Right lobe of liver (tissue), 6 donors: ENCODE measurements around the gene SEC63. TPM values are rescaled to one million over a fixed set of nuclear protein-coding genes. Genes with fewer than 3 reads are reported as not detected.

Source experiments
- ATAC-seq, 4 donors: fragments of 200-7000 bp; cut with Tn5 transposase; one replicate each; pipeline ENCODE4 v1.9.1; 2020; ENCODE audit warnings: mild to moderate bottlenecking in 4 of 4, moderate library complexity in 4 of 4
- DNase-seq, 3 donors: peaks; one replicate each; pipeline ENCODE4 v3.0.0-alpha.2; 2020
- H3K27ac ChIP-seq, 3 donors: fragments of 200-600 bp; one replicate each; pipeline ENCODE4 v1.8.0; 2022
- H3K27me3 ChIP-seq, 2 donors: fragments of 200-600 bp; one replicate each; pipeline ENCODE4 v1.8.0; 2022
- H3K36me3 ChIP-seq, 4 donors: fragments of 200-600 bp; sonication (generic) in 1 of 4; one replicate each; pipeline versions ENCODE4 v1.5.1 to v1.8.0; 2017 to 2022; ENCODE audit warnings: control low read depth in 1 of 4
- H3K4me1 ChIP-seq, 4 donors: fragments of 200-600 bp; sonication (generic) in 1 of 4; one replicate each; pipeline versions ENCODE4 v1.5.1 to v1.8.0; 2017 to 2022; ENCODE audit warnings: control low read depth in 1 of 4
- H3K4me3 ChIP-seq, 3 donors: fragments of 200-600 bp; one replicate each; pipeline ENCODE4 v1.8.0; 2022
- H3K9me3 ChIP-seq, 4 donors: fragments of 200-600 bp; sonication (generic) in 1 of 4; one replicate each; pipeline versions ENCODE4 v1.5.1 to v1.8.0; 2017 to 2022; ENCODE audit warnings: control low read depth in 1 of 4
- CTCF ChIP-seq, 4 donors: fragments of 200-600 bp in 3 of 4; fragments of 450-650 bp in 1 of 4; IDR thresholded peaks; one replicate each; pipeline versions ENCODE4 v1.5.1 to v1.8.0; 2016 to 2022; ENCODE audit warnings: antibody characterized with exemption in 4 of 4, mild to moderate bottlenecking in 2 of 4
- POLR2A ChIP-seq: fragments of 450-650 bp; IDR thresholded peaks from one replicate; pipeline ENCODE4 v1.6.1; 2017; ENCODE audit warnings: antibody characterized with exemption, mild to moderate bottlenecking
- WGBS: methylation state at CpG from one replicate; pipeline ENCODE4 v1.1.6; 2018; ENCODE audit warnings: low coverage, low lambda C conversion rate; ENCODE audit not compliant: insufficient coverage; ENCODE audit errors: missing lambda C conversion rate; 5-methylcytosine and 5-hydroxymethylcytosine counted together
- intact Hi-C, 2 donors: fragments of 100-400 bp; cut with DNase I; formaldehyde crosslinking; loops; one replicate each; pipeline versions ENCODE4 v1.11.2 to v1.14.1; 2022
- total RNA-seq, 6 experiments: library from RNA; depleted of rRNA in 2 of 6; stranded (reverse); fragments of >200 nt in 2 of 6; fragmentation: NEBNext Ultra II Directional in 3 of 6; extraction: Animal tissue kit (Norgen Biotek cat#: 25700) in 3 of 6; gene quantifications; one replicate each; pipeline versions ENCODE4 v1.1.0 to v1.2.4, GENCODE V29; 2016 to 2023
- donor health status: DM: no; HTN: yes; CAD: no.
- donor health status: DM: no; HTN: no; CAD: no.
- donor health status: DM: no; HTN: no; CAD: no.
- donor health status: DM: no; HTN: yes; CAD: no.
- donor health status: DM: no; HTN: yes; CAD: no.

SEC63 gene
- total RNA-seq, 6 experiments from 2014 or later: 22.7 to 81.9 (median 66.8) TPM

- TF ChIP-seq POLR2A (no peak), CTCF (IDR thresholded peaks at IDR 0.05) (no peak)
- H3K4me1 ChIP-seq: no peaks in the 10 kb centered on the region
- ATAC-seq (no peak), DNase-seq (no peak)
- H3K27ac ChIP-seq: no peak overlapping the region
- no peaks in the 10 kb centered on the region for H3K36me3 ChIP-seq
- H3K4me3 ChIP-seq: no peak overlapping the region
- H3K9me3 ChIP-seq: no peaks in the 10 kb centered on the region
- WGBS: 57% methylated on average over 4 of the region's 6 CpGs
- H3K27me3 ChIP-seq: no peaks in the 10 kb centered on the region
- intact Hi-C loops: loop anchor here in 1 of 2 donors (10.0 kb wide), 1 partner anchor 535 kb away; no protein-coding TSS in a partner anchor
These were observed 31.4 kb upstream of the SEC63 start for GRCh38 chr6:107989166-107990094.

- DNase-seq: no peak
- Histone ChIP-seq H3K36me3 (no peaks in the 10 kb centered on the region), H3K27ac (no peak overlapping the region), H3K4me3 (no peak overlapping the region), H3K27me3 (no peaks in the 10 kb centered on the region), H3K9me3 (no peaks in the 10 kb centered on the region), H3K4me1 (no peaks in the 10 kb centered on the region)
- no peak for ATAC-seq
- TF ChIP-seq CTCF (IDR thresholded peaks at IDR 0.05) (no peak), POLR2A (no peak)
- intact Hi-C loops: loop anchor here in 1 of 2 donors (10.0 kb wide), 1 partner anchor 536 kb away; no protein-coding TSS in a partner anchor
- 77% methylated on average over 3 of the region's 3 CpGs for WGBS
These were observed 30.6 kb upstream of the SEC63 start for GRCh38 chr6:107988570-107988969.

- WGBS: 100% methylated on average over 3 of the region's 3 CpGs
- TF ChIP-seq CTCF (IDR thresholded peaks at IDR 0.05): no peak
- no peak for TF ChIP-seq POLR2A
- no peak for ATAC-seq
- Histone ChIP-seq H3K27ac (no peak overlapping the region), H3K27me3 (no peaks in the 10 kb centered on the region), H3K4me3 (no peak overlapping the region), H3K9me3 (no peaks in the 10 kb centered on the region), H3K4me1 (no peaks in the 10 kb centered on the region), H3K36me3 (no peaks in the 10 kb centered on the region)
- no peak for DNase-seq
- intact Hi-C loops: loop anchor here in 1 of 2 donors (10.0 kb wide), 1 partner anchor 537 kb away; no protein-coding TSS in a partner anchor
These were observed 29.8 kb upstream of the SEC63 start for GRCh38 chr6:107987805-107988204.

GRCh38 chr6:107985701-107986100, 27.7 kb upstream of the SEC63 start:
- no peak for TF ChIP-seq CTCF (IDR thresholded peaks at IDR 0.05)
- no peak for TF ChIP-seq POLR2A
- H3K27ac ChIP-seq: no peak overlapping the region
- no peaks in the 10 kb centered on the region for H3K4me1 ChIP-seq
- 80% methylated on average over 13 of the region's 14 CpGs for WGBS
- no peaks in the 10 kb centered on the region for H3K9me3 ChIP-seq
- no peak overlapping the region for H3K4me3 ChIP-seq
- no peak for ATAC-seq
- no peaks in the 10 kb centered on the region for H3K36me3 ChIP-seq
- DNase-seq: no peak
- no peaks in the 10 kb centered on the region for H3K27me3 ChIP-seq
- intact Hi-C loops: loop anchor here in 1 of 2 donors (10.0 kb wide), 1 partner anchor 539 kb away; no protein-coding TSS in a partner anchor
